SK-N-SH (cell line): ENCODE data around the gene GSK3A.

Source experiments
- CTCF ChIP-seq: fragments of 200-600 bp; sonication (generic); IDR thresholded peaks from 2 replicates; pipeline ENCODE4 v1.6.1; 2017; ENCODE audit warnings: antibody characterized with exemption, mild to moderate bottlenecking, moderate library complexity
- EP300 ChIP-seq, 2 experiments: IDR thresholded peaks; 2 replicates each; pipeline versions ENCODE4 v1.4.0 to v1.6.1; 2012; ENCODE audit warnings: borderline replicate concordance in 1 of 2, low read depth in 1 of 2, low read length in 1 of 2
- GATA2 ChIP-seq: sonication (generic); formaldehyde crosslinking; IDR thresholded peaks from 2 replicates; pipeline ENCODE4 v1.5.0; 2020; ENCODE audit warnings: mild to moderate bottlenecking, missing genetic modification reagents

GRCh38 chr19:42208612-42209011, 33.8 kb downstream of the GSK3A start:
- no peak for TF ChIP-seq CTCF
- TF ChIP-seq EP300 (IDR thresholded peaks at IDR 0.05; ENCODE audit: borderline replicate concordance in 1 of 2, low read depth in 1 of 2, low read length in 1 of 2), result no peak
- no peak for TF ChIP-seq GATA2 (CRISPR knock-in tag)
